ENCODE measurements around the gene EIF4G1. TPM values are rescaled to one million over a fixed set of nuclear protein-coding genes. Genes with fewer than 3 reads are reported as not detected.

EIF4G1 gene
- total and polyA plus RNA-seq, 2 of the 8 experiments (the other 6 are each of a cell fraction or from before 2014, with no cell fraction given): 318 to 473 TPM

DNA sequence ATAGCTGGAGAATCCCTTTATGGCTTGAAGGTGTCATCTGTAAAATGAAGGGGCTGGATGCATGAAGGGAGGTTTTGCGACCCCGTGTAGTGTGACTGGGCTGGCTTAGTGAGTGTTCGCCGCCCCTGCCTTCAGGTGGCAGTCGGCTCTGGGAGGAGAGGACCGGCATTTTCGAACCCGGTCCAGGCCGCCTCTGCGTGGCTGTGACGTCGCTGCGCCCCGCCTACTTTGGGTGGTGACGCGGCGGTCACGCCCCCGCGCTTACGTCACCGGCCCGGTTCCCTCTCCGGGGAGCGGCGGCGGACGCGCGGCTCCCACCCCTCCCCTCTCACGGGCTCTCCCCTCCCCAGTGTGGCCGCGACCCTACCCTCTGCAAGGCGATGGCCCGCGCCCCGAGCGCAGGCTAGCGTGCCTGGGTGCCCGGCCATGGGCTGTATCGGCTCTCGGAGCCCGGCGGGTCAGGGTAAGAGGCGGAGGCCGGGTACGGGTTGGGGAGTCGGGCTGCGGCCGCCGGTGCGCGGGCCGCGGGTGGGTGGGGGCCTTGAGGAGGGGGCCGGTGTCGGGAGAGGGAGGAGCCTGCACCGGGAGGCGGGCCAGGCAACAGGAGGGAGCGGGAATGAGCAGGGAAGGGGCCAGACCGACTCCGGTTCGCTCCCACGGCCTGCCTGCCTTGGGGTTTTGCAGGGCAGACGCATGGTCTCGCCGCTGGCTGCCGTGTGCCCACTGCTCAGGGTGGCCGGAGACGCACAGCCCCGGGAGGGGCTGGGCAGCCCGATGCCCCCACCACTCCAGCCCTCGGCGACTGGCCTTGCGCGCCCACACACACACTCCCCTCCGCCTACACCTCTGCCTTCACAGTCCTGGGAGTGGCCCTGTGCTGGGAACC is 21.5 kb downstream of the EIF4G1 start (continued):
- TF ChIP-seq, protein P1, sequence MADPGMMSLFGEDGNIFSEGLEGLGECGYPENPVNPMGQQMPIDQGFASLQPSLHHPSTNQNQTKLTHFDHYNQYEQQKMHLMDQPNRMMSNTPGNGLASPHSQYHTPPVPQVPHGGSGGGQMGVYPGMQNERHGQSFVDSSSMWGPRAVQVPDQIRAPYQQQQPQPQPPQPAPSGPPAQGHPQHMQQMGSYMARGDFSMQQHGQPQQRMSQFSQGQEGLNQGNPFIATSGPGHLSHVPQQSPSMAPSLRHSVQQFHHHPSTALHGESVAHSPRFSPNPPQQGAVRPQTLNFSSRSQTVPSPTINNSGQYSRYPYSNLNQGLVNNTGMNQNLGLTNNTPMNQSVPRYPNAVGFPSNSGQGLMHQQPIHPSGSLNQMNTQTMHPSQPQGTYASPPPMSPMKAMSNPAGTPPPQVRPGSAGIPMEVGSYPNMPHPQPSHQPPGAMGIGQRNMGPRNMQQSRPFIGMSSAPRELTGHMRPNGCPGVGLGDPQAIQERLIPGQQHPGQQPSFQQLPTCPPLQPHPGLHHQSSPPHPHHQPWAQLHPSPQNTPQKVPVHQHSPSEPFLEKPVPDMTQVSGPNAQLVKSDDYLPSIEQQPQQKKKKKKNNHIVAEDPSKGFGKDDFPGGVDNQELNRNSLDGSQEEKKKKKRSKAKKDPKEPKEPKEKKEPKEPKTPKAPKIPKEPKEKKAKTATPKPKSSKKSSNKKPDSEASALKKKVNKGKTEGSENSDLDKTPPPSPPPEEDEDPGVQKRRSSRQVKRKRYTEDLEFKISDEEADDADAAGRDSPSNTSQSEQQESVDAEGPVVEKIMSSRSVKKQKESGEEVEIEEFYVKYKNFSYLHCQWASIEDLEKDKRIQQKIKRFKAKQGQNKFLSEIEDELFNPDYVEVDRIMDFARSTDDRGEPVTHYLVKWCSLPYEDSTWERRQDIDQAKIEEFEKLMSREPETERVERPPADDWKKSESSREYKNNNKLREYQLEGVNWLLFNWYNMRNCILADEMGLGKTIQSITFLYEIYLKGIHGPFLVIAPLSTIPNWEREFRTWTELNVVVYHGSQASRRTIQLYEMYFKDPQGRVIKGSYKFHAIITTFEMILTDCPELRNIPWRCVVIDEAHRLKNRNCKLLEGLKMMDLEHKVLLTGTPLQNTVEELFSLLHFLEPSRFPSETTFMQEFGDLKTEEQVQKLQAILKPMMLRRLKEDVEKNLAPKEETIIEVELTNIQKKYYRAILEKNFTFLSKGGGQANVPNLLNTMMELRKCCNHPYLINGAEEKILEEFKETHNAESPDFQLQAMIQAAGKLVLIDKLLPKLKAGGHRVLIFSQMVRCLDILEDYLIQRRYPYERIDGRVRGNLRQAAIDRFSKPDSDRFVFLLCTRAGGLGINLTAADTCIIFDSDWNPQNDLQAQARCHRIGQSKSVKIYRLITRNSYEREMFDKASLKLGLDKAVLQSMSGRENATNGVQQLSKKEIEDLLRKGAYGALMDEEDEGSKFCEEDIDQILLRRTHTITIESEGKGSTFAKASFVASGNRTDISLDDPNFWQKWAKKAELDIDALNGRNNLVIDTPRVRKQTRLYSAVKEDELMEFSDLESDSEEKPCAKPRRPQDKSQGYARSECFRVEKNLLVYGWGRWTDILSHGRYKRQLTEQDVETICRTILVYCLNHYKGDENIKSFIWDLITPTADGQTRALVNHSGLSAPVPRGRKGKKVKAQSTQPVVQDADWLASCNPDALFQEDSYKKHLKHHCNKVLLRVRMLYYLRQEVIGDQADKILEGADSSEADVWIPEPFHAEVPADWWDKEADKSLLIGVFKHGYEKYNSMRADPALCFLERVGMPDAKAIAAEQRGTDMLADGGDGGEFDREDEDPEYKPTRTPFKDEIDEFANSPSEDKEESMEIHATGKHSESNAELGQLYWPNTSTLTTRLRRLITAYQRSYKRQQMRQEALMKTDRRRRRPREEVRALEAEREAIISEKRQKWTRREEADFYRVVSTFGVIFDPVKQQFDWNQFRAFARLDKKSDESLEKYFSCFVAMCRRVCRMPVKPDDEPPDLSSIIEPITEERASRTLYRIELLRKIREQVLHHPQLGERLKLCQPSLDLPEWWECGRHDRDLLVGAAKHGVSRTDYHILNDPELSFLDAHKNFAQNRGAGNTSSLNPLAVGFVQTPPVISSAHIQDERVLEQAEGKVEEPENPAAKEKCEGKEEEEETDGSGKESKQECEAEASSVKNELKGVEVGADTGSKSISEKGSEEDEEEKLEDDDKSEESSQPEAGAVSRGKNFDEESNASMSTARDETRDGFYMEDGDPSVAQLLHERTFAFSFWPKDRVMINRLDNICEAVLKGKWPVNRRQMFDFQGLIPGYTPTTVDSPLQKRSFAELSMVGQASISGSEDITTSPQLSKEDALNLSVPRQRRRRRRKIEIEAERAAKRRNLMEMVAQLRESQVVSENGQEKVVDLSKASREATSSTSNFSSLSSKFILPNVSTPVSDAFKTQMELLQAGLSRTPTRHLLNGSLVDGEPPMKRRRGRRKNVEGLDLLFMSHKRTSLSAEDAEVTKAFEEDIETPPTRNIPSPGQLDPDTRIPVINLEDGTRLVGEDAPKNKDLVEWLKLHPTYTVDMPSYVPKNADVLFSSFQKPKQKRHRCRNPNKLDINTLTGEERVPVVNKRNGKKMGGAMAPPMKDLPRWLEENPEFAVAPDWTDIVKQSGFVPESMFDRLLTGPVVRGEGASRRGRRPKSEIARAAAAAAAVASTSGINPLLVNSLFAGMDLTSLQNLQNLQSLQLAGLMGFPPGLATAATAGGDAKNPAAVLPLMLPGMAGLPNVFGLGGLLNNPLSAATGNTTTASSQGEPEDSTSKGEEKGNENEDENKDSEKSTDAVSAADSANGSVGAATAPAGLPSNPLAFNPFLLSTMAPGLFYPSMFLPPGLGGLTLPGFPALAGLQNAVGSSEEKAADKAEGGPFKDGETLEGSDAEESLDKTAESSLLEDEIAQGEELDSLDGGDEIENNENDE (IDR thresholded peaks at IDR 0.05; ENCODE audit: insufficient replicate concordance, low read length): no peak
- TF ChIP-seq RBBP5 (IDR thresholded peaks at IDR 0.05; ENCODE audit: borderline replicate concordance, low read depth, low read length) (peak; percentile 47; the same call in 1 of the 2 replicates), MAFK (IDR thresholded peaks at IDR 0.05; ENCODE audit: low read depth, low read length) (no peak), BACH1 (IDR thresholded peaks at IDR 0.05; ENCODE audit: low read length) (no peak), TAF7 (optimal IDR thresholded peaks at IDR 0.05; ENCODE audit: borderline replicate concordance, low read depth, low read length) (no peak), NANOG (IDR thresholded peaks at IDR 0.05; ENCODE audit: insufficient read depth, low read depth, low read length, poor library complexity, severe bottlenecking) (peak; percentile 3), RXRA (IDR thresholded peaks at IDR 0.05; ENCODE audit: insufficient read depth, low read depth, low read length) (no peak), JUND (IDR thresholded peaks at IDR 0.05; ENCODE audit: low read length) (peak; percentile 68), EZH2 (IDR thresholded peaks at IDR 0.05; ENCODE audit: low read depth, low read length, severe bottlenecking) (no peak)

Measured in H1 (cell line).